Amniotic epithelial cell (primary cell): ENCODE measurements around the gene MAP4.
A peak's percentile ranks its signal among the peaks of the same experiment; 100 is the strongest.
"Not testable (repeated sequence)": the region's sequence is repeated elsewhere in the genome, so short reads cannot be mapped to it uniquely, and the experiment has no call there.

ENCODE experiments used
- DNase-seq: peaks from one replicate; pipeline ENCODE4 v3.0.0-alpha.2; 2010; ENCODE audit warnings: low read depth

MAP4 gene

DNA sequence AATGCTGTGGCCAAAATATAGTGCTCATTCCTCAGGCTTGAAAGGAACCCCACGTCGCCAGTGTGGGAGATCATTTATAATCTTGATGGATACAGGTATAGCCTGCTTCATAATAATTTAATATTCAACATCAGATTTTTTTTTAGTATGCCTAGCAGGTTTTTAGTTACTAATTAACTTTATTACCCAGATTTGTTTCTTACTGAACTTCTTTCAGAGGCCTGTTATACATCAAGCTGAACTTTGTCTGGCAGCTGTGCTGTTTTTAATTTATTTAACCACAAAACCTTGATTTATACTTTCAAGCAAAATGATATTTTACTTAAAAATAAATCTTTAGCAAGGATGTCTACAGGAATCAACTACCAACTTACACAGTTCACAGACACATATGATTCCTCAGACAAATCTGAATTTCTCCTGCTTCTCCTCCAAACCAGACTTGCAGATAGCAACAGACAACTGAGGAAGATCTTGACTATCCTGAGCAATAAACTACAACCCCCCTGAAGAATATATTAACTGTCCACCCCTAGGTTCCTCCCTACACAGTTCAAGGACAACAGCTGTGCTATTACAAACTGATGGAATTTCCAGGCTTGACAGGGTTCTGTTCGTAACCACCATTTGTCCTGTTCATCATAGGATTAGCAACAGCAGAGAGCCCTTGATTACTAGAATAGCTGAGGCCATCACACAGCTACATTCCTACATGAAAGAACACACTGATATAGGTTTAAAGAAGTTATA, 610 bp downstream of the MAP4 start:
- peak; percentile 81 for DNase-seq

DNA sequence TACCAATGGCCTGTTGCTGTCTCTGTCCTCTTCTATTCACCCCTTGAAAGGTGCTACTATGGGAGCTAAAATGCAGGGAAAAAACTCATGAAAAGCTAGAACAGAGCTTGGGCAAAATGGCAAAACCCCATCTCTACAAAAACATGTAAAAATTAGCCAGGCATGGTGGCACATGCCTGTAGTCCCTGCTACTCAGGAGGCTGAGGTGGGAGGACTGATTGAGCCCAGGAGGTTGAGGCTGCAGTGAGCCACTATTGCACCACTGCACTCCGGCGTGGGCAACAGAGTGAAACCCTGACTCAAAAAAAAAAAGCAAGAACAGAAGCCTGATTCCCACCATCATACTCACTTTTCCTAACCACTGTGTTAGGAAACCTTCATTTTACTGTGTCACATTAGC, 1.9 kb downstream of the MAP4 start:
- peak; percentile 38 for DNase-seq

DNA sequence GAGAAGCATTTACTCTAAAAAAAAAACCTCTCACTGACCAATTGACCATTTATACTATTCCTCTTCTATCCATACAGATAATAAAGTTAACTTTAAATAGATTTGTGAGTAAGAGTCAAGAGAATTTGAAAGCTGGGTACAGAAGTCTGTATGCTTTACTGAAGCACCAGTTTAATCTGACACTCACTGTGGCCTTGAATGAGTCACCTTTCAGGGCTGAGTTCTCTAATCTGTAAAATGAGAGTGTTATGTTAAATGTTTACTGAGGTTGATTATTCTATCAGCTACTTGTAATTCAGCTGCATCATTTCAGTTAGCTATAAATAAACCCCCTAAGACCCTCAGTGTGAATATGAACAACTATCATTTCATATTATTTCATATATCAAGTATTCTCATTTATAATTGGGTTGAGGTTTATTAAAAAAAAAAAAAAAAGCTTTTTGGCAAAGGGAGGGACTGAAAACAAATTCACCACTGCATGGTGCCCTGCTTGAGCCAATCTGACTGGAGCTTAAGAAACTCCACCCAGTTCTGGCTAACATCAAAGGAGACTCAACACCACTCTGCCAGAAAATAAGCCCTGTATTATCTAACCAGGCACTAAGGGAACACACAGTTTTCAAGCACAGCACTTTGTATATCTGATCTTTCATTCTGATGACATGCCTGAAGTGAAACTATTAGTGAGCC, 2.8 kb downstream of the MAP4 start:
- peak; percentile 88 for DNase-seq

DNA sequence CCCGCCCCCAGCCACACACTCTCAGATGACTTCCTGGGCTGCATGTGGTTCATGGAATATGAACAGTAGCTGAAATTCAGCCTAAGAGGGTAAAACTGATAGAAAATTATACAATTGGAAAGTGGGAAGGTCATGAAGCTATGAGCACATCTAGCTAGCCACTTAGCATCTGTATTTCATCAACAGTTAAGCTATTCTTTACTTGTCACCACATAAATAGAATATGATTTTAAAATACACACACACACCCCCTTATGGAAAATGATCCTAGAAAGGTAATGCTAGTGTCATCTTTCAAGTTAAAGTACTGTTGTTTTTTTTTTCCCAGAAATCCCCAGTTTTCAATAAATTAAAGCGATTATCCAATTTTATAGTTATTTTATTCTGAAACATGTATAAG, 3.6 kb downstream of the MAP4 start:
- no peak for DNase-seq

DNA sequence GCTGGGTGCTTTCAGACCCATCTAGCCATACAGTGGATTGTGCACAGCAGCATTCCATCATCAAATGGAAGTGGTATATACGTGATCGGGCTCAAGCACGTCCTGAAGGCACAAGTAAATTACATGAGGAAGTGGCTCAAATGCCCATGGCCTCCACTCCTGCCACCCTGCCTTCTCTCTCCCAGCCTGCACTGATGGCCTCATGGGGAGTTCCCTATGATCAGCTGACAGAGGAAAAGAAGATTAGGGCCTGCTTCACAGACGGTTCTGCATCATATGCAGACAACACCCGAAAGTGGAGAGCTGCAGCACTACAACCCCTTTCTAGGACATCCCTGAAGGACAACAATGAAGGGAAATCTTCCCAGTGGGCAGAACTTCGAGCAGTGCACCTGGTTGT, 8.2 kb downstream of the MAP4 start:
- DNase-seq: not testable (repeated sequence)

DNA sequence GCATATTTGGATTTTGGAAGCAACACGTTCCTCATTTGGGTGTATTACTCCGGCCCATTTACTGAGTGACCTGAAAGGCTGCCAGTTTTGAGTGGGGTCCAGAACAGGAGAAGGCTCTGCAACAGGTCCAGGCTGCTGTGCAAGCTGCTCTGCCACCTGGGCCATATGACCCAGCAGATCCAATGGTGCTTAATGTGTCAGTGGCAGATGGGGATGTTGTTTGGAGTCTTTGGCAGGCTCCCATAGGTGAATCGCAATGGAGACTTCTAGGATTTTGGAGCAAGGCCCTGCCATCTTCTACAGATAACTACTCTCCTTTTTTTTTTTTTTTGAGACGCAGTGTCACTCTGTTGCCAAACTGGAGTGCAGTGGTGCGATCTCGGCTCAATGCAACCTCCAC, 8.9 kb downstream of the MAP4 start:
- not testable (repeated sequence) for DNase-seq

DNA sequence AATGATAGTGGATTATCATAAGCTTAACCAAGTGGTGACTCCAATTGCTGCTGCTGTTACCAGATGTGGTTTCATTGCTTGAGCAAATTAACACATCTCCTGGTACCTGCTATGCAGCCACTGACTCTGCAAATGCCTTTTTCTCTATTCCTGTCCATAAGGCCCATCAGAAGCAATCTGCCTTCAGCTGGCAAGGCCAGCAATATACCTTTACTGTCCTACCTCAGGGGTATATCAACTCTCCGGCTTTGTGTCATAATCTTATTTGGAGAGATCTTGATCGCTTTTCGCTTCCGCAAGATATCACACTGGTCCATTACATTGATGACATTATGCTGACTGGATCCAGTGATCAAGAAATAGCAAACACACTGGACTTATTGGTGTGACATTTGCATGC, 9.4 kb downstream of the MAP4 start:
- DNase-seq: not testable (repeated sequence)

DNA sequence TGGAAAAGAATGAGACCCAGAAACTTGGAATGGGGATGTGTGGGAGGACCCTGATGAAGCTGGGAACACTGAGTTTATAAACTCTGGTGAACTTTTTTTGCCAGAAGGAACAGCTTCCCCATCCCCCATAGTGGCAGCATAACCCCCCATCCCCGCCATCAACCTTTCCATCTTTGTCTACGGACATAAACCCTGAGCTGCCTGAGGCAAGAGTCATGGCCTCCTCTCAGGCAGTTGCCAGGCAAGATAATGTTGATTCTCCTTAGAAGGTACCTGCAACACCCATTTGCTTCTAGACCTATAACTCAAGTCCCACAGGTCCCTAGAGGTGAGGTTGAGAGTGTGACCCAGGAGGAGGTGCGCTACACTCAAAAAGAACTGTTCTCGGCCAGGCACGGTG, 11.5 kb downstream of the MAP4 start:
- DNase-seq: no peak

DNA sequence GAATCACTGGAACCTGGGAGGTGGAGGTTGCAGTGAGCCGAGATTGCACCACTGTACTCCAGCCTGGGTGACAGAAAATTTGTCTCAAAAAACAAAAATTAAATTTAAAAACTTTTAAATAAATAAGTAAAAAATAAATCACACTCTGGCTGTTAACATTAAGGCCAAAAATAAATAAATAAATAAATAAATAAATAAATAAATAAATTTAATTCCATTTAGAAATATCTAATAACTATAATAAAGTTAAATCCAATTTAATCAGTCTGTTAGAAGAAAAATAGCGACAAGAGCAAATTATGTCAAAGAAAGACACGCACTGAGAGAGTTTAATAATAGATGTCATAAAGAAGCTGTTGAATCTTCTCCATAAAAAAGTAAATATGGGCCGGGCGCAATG, 13.4 kb downstream of the MAP4 start:
- DNase-seq: no peak

DNA sequence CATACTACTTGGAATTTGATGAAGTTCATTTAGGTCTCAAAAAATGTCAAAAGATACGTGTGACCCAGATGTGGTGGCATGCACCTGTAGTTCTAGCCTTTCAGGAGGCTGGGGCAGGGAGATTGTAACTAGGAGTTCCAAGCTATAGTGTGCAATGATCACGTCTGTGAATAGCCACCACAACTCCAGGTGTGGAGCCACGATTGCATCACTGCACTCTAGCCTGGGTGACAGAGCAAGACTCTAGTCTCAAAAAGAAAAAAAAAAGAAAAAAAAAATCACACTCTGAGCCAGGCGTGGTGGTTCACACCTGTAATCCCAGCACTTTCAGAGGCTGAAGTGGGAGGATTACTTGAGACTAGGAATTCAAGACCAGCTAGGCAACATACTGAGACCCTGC, 14.2 kb downstream of the MAP4 start:
- no peak for DNase-seq

DNA sequence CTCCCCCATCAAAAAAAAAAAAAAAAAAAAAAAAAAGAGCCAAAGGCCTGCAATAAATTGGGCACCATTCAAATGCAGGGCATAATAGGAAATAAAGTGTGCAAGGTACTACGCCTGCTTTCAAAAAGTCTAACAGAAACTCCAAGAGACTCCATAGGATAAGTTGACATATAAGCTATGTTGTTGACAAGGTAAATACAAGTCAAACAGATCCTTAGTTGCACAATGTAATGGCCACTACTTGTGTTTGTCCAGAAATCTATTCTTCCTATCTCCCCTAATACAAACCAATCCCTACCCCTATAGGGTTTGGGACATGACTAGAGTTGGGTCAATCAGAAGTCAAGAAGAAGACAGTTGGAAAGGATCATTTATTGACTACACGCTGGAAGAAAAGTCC, 16.0 kb downstream of the MAP4 start:
- DNase-seq: no peak

DNA sequence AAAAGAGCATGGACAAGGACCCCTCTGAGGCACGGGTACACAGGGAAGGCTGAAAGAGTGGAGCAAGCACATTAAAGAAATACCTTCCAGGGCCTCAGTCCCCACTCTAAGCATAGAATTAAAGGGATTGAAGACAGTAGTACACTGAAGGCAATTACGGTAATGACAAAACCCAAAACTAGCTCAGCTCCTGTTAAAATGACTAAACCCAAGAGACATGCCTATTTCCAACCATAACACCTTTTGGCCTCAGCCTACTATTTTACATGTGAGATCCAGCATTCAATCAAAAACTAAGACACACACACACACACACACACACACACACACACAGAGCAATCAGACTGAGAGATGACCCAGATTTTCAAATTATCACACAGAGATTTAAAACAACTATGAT, 19.8 kb downstream of the MAP4 start:
- no peak for DNase-seq

DNA sequence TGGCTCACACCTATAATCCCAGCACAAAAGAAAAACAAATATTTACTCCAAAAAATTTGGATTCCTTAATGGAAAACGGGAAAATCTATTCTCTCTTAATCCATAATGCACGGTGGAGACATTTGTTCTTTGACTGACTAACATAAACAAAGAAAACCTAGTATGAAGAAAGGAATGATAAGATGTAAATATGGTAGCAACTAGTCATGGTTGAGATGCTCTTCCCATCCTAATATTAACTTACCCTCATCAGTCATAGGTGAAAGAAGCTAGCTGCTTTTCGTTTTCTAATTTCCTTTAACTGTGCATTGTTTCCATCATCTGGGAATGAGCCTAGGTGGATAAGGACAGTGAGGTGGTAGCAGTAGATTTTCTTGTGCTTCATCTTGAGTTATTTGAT, 22.0 kb downstream of the MAP4 start:
- no peak for DNase-seq

DNA sequence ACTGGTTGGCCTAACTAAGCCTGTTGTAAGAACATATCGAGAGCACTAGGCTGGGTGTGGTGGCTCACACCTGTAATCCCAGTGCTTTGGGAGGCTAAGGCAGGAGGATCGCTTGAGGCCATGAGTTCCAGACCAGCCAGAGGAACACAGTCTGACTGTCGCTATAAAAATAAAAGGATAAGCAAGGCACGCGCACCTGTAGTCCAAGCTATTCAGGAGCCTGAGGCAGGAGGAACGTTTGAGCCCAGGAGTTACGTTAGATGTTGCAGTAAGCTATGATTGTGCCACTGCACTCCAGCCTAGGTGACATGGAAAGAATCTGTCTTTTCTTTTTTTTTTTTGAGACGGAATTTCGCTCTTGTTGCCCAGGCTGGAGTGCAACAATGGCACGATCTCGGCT, 24.9 kb downstream of the MAP4 start:
- no peak for DNase-seq

DNA sequence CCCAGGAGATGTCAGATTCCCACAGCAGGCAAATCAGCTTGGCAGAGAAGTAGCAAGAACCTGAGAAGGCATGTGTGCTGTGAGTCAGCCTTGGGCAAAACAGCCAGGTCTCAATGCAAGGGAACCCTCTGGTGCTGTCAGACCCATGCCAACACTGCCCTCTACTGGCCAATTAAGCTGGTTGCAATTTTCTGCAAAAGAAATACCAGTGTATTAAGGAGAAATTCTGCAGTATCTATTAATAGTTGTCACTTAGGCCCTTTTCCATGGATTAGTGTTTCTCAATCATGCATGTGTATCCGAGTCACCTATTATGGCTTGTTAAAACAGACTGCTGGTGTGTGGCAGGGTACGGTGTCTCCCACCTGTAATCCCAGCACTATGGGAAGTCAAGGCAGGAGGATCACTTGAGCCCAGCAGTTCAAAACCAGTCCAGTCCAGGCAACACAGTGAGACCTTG, 26.2 kb downstream of the MAP4 start:
- peak; percentile 92 for DNase-seq

DNA sequence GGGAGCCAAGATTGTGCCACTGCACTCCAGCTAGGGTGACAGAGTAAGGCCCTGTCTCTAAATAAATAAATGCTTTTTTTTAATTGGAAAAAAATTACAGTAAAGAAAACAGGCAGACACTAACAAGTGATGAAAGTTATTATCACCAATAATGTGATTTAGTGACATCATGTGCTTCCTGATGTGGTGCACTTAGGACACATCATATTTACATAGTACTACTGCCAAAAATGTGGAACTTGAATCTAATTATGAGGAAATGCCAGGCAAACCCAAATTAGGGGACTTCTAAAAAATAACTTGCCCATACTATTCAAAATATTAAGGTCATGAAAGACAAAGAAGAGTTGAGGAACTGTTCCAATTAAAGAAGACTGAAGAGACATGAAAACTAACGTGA, 30.8 kb downstream of the MAP4 start:
- no peak for DNase-seq

DNA sequence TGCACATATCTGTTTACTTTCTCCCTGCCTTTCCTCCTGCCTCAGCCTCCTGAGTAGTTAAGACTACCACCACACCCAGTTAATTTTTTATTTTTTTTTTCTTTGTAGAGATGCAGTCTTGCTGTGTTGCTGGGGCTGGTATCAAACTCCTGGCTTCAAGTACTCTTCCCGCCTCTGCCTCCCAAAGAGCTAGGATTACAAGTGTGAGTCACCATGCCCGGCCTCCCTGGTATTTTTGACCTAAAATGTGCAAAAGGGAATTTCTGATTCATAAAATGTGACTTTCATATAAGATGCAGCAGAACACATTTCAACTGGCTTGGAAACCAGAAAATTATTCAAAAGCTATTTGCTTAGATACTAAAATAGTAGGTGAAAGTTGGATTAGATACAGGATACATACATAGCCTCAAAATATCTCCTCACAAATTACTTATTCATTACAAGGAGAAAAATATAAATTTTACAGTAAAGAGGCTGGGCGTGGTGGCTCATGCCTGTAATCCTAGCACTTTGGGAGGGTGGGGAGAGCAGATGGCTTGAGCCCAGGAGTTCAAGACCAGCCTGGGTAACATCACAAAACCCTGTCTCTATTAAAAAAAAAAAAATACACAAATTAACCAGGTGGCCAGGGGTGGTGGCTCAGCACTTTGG, 32.0 kb downstream of the MAP4 start:
- peak; percentile 75 for DNase-seq

DNA sequence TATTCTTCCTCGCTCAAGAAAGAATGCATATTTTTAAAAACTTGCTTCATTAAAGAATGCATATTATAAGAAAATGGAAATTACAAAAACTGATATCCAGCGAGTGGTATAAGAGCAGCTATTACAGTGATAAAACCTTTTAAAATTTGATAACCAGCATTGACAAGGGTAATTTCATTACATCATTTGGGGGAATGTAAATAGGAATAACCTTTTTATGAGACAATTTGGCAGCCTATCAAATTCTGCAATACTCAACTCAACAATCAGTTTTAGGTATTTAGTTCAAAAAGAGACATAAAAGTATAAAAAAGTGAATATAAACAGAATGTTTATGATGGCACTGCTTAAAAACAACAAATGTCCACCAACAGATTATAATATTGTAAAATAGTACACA, 35.4 kb downstream of the MAP4 start:
- no peak for DNase-seq

DNA sequence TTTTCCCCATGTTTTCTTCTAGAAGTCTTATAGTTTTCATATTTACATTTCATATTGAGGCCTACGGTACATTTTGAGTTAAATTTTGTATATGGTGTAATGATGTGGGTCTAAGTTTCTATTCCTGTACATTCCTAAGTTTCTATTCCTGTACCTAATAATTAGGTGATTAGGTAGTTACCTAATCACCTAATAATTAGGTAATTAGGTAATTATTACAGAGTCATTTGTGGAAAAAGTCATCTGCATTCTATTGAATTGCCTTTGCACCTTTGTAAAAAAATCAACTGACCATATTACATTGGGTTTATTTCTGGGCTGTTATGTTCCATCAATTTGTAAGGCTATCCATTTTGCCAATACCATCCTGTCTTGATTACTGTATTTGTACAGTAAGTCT, 37.1 kb downstream of the MAP4 start:
- no peak for DNase-seq

DNA sequence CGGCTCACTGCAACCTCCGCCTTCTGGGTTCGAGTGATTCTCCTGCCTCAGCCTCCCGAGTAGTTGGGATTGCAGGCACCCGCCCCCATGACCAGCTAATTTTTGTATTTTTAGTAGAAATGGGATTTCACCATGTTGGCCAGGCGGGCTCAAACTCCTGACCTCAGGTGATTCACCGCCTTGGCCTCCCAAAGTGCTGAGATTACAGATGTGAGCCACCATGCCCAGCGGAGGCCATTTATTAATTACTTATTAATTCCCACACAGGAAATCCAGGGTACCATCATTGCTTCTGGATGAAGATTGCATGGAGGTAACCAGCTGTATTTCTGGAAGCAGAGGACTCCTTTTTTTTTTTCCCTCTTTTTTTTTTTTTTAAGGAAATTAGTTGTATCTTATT, 37.8 kb downstream of the MAP4 start:
- peak; percentile 22 for DNase-seq

DNA sequence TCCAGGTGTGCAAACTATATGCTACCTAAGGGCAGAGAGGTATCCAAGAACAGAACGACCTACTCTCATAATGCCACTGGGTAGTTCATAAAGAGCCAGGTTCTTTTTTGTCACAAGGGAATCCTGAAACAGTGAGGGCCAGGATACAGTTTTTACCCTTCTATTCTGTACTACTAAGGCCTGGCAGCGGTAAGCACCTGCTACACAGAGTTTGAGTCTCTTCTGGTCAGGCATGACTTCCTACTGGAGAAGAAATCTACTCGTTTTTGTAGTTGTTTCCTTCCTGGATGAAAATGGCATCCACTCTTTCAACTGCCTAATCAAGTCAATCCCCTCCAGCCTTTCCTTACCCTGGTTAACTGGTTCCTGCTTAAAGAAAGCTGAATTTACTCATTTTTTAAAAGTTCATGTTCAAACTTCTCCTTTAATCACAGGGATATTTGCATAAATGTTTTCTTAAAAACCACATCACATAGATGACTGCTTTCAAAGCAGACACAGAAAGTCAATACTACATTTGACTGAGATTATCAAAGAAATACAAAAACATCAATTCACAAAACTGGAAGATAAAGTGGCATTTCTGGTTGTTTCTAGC, 40.0 kb downstream of the MAP4 start:
- DNase-seq: no peak

DNA sequence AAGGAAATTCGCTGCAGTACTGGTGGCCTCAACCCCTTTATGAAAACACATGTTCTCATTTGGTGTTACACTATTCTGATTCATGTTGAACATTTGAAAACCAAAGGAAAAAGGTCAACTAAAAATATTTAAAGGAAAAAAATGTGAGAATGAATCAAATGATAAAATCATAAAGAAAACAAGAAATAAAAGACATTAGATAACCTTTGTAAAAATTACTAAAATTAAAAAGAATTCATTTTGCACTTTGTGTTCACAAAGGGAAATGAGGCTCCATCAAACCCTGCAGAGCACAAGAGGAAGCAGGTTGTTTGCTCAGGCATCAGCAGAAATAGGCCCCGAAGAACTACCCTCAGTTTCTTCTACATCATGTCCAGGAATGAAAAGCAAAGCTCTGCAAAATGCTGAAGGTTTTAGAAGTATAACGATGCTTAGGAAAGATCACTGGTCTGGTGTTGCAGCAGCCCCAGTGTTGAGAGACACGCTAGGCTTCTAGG, 41.2 kb downstream of the MAP4 start:
- DNase-seq: no peak

DNA sequence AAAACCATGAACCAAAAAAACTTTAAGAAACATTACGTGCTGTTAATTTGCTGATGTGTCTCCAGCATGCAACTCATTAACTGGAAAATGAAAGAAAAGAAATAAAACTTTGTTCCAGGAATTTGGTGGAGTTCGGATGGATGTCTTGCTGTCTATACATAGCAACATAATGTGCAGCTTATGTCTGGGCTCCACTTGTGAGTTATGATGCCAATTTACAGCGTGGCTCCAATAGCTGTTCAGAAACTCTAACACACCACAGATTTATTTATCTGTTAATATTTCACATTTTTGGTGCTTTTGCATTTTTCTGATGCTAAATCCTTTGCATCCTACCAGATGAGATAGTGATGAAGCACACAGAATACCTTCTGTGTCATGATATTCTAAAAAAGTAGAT, 45.1 kb downstream of the MAP4 start:
- DNase-seq: no peak
